Measurements from ENCODE around the gene CA5B. TPM values are rescaled to one million over a fixed set of nuclear protein-coding genes. Genes with fewer than 3 reads are reported as not detected.

CA5B gene
- total RNA-seq, 4 donors from 2014 or later = 0.24 to 3.4 (median 1.8) TPM

- Histone ChIP-seq H3K9me3 (no peaks in the 10 kb centered on the region), H3K36me3 (peaks cover 0 to 14% of the 10 kb centered on the region in 2 donors), H3K4me1 (no peaks in the 10 kb centered on the region), H3K27ac (no peak overlapping the region), H3K4me3 (no peak overlapping the region), H3K27me3 (no peaks in the 10 kb centered on the region)
- TF ChIP-seq, protein P1, sequence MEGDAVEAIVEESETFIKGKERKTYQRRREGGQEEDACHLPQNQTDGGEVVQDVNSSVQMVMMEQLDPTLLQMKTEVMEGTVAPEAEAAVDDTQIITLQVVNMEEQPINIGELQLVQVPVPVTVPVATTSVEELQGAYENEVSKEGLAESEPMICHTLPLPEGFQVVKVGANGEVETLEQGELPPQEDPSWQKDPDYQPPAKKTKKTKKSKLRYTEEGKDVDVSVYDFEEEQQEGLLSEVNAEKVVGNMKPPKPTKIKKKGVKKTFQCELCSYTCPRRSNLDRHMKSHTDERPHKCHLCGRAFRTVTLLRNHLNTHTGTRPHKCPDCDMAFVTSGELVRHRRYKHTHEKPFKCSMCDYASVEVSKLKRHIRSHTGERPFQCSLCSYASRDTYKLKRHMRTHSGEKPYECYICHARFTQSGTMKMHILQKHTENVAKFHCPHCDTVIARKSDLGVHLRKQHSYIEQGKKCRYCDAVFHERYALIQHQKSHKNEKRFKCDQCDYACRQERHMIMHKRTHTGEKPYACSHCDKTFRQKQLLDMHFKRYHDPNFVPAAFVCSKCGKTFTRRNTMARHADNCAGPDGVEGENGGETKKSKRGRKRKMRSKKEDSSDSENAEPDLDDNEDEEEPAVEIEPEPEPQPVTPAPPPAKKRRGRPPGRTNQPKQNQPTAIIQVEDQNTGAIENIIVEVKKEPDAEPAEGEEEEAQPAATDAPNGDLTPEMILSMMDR (IDR thresholded peaks at IDR 0.05 in 4 of 5, conservative IDR thresholded peaks at IDR 0.05 in 1 of 5) = no peak
- no peak for TF ChIP-seq POLR2A (IDR thresholded peaks at IDR 0.05)
- ATAC-seq (no peak), DNase-seq (no peak)
- in situ Hi-C loops (cut with MboI; ENCODE audit: low sequenced_read_pairs in 4 of 4) (loop anchor here in 1 of 4 donors (25.0 kb wide), 1 partner anchor 915 kb away; the partner anchor contains the start of genes CTPS2 and SYAP1), intact Hi-C loops (cut with DNase I; ENCODE audit: low total_unique reads) (no loop called here)
Measured at GRCh38 chrX:15797707-15798106, 59.6 kb downstream of the CA5B start.

DNA sequence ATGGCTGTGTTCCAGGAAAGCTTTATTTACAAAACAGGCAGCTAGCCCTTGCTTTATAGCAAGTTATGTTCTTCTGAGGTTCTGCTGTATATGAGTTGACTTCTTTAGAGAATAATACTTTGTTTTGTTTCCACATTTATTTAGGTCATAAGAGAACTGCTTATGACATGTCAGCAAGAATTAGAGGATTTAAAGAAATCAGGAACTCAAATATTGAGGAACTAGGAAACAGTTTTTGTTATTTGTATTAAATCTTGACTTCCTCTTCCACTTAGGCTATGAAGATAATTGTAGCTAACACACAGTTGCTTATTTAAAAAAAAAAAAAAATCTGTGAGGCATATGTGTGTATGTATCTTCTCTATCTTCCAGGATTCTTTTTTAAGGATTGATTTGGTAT is 66.5 kb downstream of the CA5B start:
- in situ Hi-C loops (cut with MboI; ENCODE audit: low sequenced_read_pairs in 4 of 4) = loop anchor here in 1 of 4 donors (25.0 kb wide), 1 partner anchor 108 kb away; no protein-coding TSS in a partner anchor
- intact Hi-C loops (cut with DNase I; ENCODE audit: low total_unique reads) = no loop called here
- Histone ChIP-seq H3K4me3 (no peak overlapping the region), H3K27me3 (no peaks in the 10 kb centered on the region), H3K4me1 (no peaks in the 10 kb centered on the region), H3K36me3 (peaks cover 0 to 42% of the 10 kb centered on the region in 2 donors), H3K9me3 (no peaks in the 10 kb centered on the region), H3K27ac (no peak overlapping the region)
- TF ChIP-seq, protein P1 (IDR thresholded peaks at IDR 0.05 in 4 of 5, conservative IDR thresholded peaks at IDR 0.05 in 1 of 5) = no peak
- TF ChIP-seq POLR2A (IDR thresholded peaks at IDR 0.05) = no peak
- DNase-seq (no peak), ATAC-seq (no peak)

- Histone ChIP-seq H3K27ac (no peak overlapping the region), H3K4me3 (no peak overlapping the region), H3K9me3 (no peaks in the 10 kb centered on the region), H3K36me3 (peaks cover 0 to 49% of the 10 kb centered on the region in 2 donors), H3K4me1 (no peaks in the 10 kb centered on the region), H3K27me3 (no peaks in the 10 kb centered on the region)
- DNase-seq = no peak
- no peak for ATAC-seq
- intact Hi-C loops (cut with DNase I; ENCODE audit: low total_unique reads) (no loop called here), in situ Hi-C loops (cut with MboI; ENCODE audit: low sequenced_read_pairs in 4 of 4) (loop anchor here in 1 of 4 donors (25.0 kb wide), 1 partner anchor 104 kb away; no protein-coding TSS in a partner anchor)
- no peak for TF ChIP-seq POLR2A (IDR thresholded peaks at IDR 0.05)
- TF ChIP-seq, protein P1 (IDR thresholded peaks at IDR 0.05 in 4 of 5, conservative IDR thresholded peaks at IDR 0.05 in 1 of 5) = no peak
Measured at GRCh38 chrX:15808254-15808653, 70.2 kb downstream of the CA5B start.

DNA sequence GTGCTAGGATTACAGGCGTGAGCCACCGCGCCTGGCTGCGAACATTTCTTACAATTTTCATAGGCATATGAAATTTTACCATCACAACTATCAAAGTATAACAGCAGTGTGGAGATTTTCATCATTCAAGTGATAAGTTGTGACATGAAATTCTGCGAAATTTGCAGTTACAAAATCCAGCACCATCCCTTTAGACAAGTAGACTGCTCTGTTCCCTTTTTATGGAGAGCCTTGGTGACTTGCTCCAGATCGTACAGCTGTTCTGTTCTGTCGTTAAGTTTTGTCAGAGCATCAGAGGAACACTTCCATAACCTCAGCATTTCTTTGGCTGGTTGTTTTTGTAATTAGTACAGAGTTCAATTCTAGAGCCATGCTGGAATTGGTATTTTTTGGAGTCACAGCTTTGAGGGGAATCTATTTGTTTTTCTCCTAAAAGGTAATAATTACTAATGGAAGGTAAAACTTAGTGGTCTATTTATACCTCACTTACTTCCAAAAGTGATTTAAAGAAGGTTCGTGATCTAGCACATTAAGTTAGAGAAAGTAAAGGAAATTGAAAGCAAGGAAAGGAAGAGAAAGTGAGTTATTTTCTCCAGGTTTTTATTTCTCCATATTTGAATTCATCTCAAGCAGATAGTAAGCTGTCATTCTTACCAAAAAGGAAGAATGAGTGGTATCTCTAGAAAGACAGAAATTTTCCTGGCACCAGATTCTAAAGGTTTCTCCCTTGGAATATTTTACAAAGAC is 74.3 kb downstream of the CA5B start:
- Histone ChIP-seq H3K4me1 (no peaks in the 10 kb centered on the region), H3K27me3 (no peaks in the 10 kb centered on the region), H3K36me3 (peaks cover 0 to 34% of the 10 kb centered on the region in 2 donors), H3K27ac (no peak overlapping the region), H3K9me3 (no peaks in the 10 kb centered on the region), H3K4me3 (no peak overlapping the region)
- intact Hi-C loops (cut with DNase I; ENCODE audit: low total_unique reads) (no loop called here), in situ Hi-C loops (cut with MboI; ENCODE audit: low sequenced_read_pairs in 4 of 4) (loop anchor here in 1 of 4 donors (25.0 kb wide), 1 partner anchor 100 kb away; no protein-coding TSS in a partner anchor)
- no peak for ATAC-seq
- TF ChIP-seq POLR2A (IDR thresholded peaks at IDR 0.05) = no peak
- TF ChIP-seq, protein P1 (IDR thresholded peaks at IDR 0.05 in 4 of 5, conservative IDR thresholded peaks at IDR 0.05 in 1 of 5) = no peak
- no peak for DNase-seq
